SHP77 (cell line): Measurements from ENCODE around the gene WNT2B.

Experiments
- DNase-seq, 2 experiments: peaks; one replicate each; lab custom pipeline; 2025; lab: John Stamatoyannopoulos, UW

WNT2B gene

DNA sequence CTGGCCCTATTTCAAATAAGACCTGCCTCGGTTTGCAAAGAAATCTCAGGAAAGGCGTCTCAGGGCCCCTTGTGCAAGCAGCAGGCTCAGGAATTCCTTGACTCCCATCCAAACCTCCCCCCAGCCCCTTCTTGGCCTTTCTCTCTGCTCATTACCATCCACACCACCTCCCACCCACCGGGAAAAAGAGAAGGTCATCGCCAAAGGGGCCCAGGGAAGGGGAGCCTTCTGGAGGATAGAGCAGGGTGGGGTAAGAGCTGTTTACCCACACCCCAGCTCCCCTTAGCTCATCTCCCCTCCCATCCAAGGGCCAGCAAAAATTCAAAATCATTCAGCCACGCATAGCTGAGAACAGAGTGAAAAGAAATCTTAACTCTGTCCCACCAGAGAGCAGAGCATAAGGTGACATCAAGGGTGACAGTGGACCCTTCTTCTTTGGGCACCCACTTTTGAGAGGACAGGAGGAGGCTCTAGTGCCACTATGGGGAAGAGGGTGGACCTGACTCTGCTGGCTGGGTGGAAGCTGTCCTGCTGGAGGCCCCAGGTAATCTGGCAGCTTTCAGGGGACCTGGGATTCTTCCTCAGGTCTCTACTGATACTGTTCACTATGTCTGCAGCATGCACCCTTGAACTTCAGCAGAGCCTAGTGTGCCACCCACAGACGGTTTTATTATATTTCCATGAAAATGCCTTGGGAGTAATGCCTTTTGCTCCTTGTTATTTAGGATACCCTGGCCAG lies 3.9 kb upstream of the WNT2B start:
- DNase-seq, result no peak

DNA sequence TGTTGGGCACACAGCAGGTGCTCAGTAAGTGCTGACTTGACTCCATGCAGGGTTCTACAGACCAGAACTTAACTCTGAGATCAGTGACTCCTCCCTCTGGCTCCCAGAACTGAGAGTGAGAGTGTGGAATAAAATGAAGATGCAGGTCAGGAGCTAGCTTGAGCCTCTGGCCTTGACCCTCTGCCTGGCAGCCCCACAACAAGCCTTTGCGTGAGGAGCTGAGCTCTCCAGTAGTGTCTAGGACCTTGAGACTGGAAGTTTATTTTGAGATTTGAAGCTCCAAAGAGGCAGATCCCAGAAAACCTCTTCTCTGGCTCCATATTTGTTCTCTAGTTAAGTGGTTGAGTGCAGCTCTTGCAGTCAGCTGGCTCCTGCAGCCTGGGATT lies 3.4 kb upstream of the WNT2B start:
- no peak for DNase-seq

DNA sequence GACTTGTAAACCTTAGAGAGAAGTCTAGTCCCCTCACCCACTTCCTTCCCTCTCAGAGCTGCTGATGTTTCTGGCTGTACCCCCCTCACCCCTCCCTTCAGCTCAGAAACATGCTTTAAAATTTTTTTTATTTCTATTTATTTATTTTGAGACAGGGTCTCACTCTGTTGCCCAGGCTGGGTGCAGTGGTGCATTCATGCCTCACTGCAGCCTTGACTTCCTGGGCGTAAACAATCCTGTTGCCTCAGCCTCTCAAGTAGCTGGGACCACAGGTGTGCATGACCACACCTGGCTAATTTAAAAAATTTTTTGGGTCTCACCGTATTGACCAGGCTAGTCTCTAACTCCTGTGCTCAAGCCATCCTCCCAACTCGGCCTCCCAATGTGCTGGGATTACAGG lies 2.9 kb upstream of the WNT2B start:
- DNase-seq, result no peak

DNA sequence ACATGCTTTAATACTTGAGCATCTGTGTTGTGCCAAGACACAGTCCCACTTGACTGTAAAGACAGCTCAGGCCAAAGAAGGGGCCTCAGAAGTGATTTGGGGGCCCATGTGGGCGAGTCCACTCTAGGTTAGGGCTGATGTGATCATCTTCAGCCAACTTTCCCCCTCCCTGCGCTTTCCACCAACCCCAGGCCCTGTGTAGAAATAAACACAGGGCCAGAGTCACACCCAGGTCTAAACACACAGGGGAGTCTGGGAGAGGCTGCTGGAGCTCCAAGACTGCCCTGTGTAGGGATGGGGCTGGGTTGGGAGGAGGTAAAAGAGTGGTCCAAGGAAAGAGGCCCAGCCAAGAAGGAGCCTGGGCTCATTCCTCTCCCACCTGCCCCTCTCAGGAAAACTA lies 2.5 kb upstream of the WNT2B start:
- DNase-seq, result no peak

DNA sequence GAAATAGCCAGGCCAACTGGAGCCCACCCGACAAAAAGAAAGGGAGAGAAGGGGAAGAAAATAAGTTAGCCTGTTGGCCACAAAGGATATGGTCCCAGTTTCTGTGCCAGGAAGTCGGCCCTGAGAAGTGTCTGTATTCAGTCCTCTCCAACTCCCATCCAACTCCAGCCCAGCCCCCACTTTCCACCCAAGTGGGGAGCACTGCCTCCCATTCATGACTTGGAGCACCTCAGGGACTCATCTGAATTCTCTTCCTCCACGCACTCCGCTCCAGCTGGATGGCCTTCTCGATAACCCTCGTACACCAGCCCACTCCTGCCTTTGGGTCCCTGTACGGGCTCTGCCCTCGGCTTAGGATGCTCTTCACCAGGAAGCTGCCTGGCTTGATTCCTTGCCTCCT lies 2.0 kb upstream of the WNT2B start:
- no peak for DNase-seq

DNA sequence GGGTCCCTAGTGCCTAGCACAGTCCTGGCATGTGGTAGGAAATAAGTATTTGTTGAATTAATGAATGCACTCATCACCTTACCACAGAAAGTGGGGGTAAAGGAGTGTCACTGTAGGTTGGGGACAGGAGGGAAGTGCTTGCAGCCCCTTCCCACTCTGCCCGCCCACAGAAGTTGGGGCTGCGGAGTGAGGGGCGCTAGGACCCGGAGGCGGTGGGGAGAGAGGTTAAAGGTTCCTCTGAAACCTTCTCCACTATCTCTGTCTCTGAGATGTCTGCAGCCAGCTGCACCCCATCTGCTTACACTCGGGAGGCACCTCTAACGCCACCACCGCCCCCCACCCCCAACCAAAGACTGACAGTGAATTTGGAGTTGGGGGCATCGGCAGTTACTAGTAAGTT lies 1.4 kb upstream of the WNT2B start:
- no peak for DNase-seq

DNA sequence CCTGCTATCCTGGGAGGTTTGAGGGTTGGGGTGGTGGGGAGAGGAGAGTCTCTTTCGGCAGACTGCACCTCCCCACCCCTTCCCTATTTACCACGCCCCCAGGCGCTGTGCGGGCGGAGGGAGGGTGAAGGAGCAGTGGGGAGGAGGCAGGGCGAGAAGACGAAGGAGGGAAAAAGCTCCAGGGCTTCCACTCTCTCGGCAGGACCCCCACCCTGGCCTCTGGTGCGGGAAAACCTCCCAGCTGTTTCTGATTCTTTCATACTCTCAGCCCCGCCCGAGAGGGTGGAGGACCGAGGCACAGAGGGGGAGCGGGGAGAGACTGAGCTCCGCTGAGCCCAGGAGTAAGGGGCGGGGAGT lies 866 bp upstream of the WNT2B start:
- no peak for DNase-seq

DNA sequence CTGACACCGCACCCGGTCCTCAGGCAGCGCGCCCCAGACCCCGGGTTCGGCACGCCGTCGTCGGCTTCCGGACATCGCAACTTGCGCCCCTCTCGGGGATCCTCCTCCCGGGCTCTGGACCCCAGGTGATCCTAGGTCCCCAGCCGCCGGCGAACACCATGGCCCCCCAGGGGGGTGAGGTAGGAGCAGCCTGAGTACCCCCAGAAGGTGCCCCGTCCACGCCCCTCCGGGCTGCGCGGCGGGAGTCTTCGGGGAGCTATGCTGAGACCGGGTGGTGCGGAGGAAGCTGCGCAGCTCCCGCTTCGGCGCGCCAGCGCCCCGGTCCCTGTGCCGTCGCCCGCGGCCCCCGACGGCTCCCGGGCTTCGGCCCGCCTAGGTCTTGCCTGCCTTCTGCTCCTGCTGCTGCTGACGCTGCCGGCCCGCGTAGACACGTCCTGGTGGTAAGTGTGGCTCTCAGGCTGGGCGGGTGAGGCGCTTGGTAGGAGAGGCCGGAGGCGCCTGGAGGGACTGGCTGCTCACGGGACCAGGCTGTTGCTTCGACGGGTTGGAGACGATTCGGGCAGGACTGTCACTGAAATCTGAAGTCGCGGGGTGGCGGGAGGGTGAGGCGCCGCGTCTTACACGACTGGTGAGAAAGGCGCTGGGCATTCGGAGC lies 367 bp downstream of the WNT2B start:
- no peak for DNase-seq

DNA sequence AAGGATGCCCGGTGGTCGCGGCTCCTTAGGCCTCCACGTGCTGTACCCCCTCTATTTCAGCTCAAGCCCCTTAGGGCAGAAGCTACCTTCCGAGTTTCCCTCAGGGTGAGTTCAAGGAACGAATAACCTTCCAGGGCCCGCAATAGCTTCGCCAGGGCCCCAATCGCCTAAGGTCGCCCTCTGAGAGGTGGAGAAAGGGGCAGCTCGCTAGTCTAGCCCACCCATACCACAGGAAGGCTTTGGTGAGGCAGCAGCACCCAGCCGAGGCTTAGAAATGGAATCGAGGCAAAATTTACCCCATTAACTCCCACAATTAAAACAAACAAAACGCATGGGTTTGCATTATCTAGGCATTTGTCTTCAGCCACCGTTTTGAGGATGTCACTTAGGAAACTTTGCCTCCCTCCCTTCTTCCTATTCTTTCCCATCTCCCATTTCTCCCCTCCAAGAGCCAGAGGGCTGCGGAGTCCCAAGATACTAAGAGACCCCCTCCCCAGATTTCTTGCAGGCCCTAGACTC lies 954 bp downstream of the WNT2B start:
- no peak for DNase-seq

DNA sequence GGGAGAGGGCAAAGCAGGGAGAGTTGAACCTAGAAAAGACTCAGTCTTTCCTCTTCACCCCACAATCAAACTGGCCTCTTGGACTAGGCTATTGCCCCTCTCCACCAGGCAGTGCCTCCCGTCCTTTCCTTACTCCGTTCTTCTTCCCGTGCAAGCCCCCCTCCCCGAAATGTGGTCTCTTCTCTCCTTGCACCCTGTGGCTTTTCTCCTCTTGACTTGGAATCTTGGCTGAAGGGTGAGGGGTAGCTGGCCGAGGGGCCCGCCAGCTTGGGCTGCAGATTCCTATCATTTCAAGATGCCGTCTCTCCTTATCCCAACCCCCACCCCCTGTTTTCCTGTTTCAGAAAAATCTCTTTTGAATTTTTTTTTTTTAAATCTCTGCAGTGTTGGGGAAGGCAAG lies 1.6 kb downstream of the WNT2B start:
- DNase-seq, result no peak

DNA sequence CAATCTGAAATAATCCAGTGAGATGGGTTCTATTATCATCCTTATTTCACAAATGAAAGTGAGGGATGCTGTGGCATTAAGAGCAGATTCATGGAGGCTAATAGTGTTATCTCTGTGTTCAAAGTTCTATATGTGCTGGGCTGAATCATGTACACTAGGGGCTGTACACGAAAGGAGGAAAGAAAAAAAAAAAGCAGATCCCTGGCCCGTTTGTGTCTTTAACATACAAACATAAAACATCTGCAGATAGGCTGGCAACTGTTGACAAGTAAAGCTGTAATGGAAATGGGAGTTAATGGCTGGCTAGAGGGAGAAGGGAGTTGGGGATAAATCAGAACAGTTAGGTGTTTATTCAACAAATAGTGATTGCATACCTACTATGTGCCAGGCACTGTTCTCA lies 3.1 kb downstream of the WNT2B start:
- DNase-seq, result no peak

DNA sequence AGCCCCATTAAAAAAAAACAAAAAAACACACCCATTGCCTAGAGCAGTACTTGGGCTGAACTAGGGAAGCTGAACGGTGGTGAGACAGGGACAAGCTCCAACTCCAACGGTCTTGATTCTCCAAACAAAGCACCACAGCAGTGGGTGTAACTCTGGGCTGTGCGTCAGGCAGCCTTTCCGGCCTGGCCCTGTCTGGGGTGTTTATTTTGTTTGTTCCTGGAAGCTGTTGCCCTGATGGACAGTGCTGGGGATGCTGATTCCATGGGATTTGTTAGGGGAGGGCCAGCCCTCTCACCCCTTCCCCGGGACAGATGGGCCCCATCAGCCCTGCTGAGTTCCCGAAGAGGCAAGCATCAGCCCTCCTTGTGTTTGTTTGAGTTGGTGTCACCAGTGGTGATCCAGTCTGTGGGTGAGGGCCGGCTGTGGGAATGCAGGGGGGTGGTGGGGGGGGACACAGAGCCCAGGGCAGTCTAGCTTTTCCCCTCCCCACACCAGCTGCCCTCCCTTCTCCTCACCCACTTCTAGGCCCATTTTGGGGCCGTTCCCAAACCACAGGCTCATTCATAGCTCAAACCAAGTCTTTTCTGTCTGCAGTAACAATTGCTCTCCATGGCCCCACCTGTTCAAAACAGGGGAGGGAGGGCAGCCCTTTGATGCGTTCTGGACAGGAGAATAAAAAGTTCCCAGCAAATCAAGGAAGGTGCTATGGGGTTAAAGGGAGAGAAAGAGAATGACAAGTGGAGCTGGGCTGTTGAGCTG lies 4.5 kb downstream of the WNT2B start:
- no peak for DNase-seq

DNA sequence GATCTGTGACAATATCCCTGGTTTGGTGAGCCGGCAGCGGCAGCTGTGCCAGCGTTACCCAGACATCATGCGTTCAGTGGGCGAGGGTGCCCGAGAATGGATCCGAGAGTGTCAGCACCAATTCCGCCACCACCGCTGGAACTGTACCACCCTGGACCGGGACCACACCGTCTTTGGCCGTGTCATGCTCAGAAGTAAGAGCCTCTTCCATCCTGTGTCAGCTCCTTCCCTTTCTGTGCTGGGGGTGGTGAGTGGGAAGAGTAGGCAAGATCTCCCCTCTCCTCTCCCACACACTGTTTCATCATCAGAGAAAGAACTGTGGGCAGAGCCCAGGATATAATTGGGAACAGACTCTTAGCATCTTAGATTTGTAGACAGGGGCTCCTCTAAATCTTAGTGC lies 6.1 kb downstream of the WNT2B start:
- no peak for DNase-seq

DNA sequence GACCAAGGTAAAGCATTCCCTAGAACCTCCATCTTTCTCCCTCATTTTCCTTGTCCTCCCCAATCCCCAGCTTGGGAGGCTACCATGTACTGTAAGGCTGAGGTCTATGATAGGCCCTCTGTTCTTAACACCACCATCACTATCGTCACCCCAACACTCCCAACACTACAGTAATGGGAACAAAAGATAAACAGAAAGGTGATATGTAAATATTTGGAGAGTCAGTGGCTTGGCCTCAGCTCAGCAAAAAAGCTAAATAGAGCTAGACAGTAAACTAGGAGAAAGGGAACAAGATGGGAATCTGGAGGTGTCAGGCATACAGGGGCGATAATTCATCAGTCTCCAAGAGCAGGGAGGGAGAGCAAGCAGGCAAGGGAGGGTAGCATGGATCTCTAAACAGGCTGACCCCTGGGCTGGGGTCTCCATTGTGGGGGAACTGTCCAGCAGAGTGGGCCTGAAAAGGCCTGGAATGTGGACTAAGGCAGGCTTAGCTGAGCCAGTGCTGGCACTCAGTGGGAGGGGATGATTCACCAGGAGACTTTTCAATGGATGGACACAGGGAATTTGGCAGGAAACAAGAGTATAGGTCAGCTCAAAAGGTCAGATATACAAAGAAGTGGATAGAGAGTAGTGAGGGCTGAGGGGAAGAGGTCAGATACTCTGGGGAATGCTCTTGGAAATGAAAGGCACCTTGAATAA lies 6.7 kb downstream of the WNT2B start:
- DNase-seq, result no peak

DNA sequence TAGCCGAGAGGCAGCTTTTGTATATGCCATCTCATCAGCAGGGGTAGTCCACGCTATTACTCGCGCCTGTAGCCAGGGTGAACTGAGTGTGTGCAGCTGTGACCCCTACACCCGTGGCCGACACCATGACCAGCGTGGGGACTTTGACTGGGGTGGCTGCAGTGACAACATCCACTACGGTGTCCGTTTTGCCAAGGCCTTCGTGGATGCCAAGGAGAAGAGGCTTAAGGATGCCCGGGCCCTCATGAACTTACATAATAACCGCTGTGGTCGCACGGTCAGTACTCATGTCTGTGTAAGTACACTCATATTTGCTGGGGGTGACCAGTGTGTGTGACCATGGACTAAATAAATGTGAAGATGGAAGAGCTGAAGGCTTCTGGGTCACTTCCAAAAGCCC lies 7.4 kb downstream of the WNT2B start:
- DNase-seq, result no peak

DNA sequence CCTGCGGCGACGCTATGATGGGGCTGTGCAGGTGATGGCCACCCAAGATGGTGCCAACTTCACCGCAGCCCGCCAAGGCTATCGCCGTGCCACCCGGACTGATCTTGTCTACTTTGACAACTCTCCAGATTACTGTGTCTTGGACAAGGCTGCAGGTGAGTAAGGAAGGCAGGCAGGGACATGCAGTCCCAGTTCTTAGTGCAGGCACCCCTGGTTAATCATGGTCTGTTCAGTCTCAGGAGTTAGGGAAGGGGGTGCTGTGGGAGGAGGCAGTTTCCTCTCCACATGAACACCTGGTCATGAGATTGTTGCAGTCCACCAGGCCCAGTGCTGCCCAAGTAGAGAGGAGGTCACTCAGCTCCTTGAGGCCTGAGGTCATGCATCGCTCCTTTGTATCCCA lies 8.5 kb downstream of the WNT2B start:
- DNase-seq, result no peak

DNA sequence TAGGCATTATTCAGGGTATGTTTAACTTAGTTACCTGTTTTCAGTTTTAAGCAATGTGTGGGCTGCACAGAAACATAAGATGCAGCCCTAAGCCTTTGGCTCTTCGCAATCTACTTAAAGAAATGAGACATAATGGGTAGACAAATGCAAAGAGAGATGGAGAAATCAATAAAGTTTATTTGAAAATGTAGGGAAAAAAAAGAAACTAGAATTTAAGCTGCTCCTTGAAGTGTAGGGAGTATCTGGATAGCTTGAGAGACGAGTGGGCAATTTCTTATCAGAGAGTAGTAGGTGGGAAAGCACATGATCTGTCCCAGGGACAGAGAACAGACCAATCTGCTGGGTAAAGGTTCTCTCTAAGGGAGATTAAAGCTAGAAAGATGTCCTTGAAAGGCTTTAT lies 8.9 kb downstream of the WNT2B start:
- DNase-seq, result no peak

DNA sequence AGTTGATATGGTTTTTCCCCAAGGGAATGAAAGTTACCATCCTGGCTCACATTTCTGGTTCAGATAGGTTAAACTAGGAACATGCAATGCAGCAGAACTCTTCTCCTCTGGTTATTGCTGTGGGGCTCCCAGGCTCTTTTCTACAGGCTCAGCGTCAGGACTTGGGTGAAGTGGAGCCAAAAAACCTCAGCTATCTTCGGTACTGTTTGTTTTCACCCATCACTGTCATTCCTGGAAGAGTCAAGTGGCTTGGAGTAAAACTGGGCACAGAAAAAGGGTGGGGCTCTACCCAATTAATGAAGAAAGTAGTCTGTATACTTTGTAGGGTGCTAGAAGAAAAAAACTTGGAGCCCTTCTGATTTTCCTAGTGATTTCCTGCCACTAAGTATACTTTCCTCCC lies 9.4 kb downstream of the WNT2B start:
- no peak for DNase-seq

DNA sequence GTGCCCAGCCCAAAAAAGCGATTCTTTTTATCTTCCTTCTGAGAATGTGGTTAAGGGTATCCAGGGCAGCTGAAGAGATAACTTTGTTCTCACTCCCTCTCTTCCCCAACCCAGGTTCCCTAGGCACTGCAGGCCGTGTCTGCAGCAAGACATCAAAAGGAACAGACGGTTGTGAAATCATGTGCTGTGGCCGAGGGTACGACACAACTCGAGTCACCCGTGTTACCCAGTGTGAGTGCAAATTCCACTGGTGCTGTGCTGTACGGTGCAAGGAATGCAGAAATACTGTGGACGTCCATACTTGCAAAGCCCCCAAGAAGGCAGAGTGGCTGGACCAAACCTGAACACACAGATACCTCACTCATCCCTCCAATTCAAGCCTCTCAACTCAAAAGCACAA lies 11.4 kb downstream of the WNT2B start:
- DNase-seq, result no peak

DNA sequence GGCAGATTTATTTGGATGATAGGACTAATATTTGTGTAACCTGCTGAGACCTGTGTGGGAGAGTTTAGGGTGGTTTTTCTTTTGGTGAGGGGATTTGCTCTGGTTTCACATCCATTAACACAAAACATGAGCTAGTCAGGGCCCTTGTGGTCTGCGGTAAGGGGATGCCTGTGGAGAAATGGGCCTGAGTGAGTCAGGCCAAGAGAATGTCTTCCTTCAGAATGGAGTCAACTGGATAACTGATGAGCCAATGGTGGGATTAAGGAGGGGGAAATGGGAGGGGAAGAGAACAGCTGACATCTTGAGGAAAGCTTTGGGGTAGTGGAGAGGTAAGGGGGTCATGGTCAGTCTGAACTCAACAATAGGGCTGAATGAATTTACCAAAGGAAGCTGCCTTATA lies 13.9 kb downstream of the WNT2B start:
- no peak for DNase-seq

DNA sequence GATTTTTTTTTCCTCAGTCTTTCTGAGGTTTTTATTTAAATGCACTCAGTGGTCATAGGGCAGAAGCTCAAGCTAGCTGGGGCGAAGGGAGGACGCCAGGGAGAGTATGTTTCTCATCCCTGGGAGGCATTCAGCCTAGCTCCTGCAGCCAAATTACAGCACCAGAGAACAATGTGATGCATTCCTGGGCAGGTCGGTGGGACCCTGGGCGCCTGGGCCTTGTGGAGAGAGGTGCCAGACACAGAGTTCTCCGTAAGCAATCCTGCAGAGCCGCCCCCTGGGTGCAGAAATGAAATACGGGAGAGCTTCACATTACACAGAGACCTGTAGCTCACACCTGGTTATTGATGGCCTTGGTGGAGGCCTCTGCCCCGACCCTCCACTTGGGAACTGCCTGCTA lies 15.5 kb downstream of the WNT2B start:
- no peak for DNase-seq

DNA sequence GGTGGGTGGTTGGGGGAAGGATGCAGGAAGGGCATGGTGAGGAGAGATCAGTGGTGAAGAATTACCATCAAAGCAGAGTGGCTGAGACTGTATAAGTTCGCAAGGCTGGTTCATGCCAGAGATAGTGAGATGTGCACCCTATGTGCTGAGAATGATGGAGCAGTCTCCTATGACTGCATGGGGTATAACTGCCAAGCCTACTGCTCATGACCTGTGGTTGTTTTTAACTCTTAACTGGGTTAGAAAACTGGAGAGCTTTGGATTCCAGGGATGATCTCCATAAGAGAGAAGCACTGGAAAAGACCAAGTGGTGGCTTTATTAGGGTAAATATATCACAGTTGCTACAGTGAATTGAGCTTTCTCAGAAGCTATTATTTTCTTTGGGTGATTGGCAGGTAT lies 16.2 kb downstream of the WNT2B start:
- DNase-seq, result no peak
